ENCODE data around the gene TRMT2A.

The TRMT2A gene

DNA sequence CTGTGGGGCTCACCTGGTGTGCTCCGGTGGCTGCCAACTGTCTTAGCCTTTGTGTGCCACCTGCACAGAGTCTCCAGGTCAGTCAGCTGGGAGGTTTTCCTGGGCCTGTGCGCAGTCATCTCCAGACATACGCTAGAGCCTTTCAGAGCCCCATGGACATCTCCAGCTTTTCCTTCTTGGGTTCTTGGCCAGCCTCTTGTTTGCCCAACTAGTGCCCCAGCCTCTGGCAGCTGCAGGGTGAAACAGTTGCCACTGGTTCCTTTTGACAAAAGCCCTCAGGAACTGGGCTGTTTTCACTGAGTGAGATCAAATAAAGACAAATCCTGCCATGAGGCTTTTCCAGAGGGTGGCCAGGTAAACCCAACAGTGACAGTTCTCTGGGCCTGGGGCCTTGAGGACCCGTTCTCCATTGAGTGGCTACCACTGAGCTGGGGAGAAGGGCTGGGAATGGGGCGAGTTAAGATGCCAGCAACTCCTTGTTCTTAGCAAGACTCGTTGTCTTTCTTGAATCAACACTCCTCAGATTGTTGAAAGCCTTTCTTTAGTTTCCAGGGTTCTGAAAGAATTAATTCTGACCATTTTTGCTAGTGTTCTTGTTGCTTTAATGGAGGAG lies 17.8 kb downstream of the TRMT2A start:
- no peaks in the 10 kb centered on the region for H3F3A ChIP-seq (ENCODE audit: insufficient read depth, low read length)
- H3K4me2 ChIP-seq (ENCODE audit: low read depth, low read length), result no peak overlapping the region
- no peak overlapping the region for H3K4me3 ChIP-seq (ENCODE audit: low read length)
- no peaks in the 10 kb centered on the region for H3K4me1 ChIP-seq (ENCODE audit: low read length)
- no peak overlapping the region for H3K9ac ChIP-seq (ENCODE audit: low read length)
- no peaks in the 10 kb centered on the region for H3K9me2 ChIP-seq (replicated peaks; ENCODE audit: insufficient read depth, low read length)
- no peak for DNase-seq
- H3K27ac ChIP-seq (ENCODE audit: low read length), result no peak overlapping the region
- H2AFZ ChIP-seq (ENCODE audit: low read length), result no peak overlapping the region
- no peaks in the 10 kb centered on the region for H3K27me3 ChIP-seq (replicated peaks; ENCODE audit: insufficient read depth, low read length)
- peaks cover 10% of the 10 kb centered on the region for H3K36me3 ChIP-seq (replicated peaks; ENCODE audit: insufficient read depth, low read length)
- no peaks in the 10 kb centered on the region for H3K9me3 ChIP-seq (replicated peaks; ENCODE audit: insufficient read depth, low read length)
- peaks cover 56% of the 10 kb centered on the region for H3K79me2 ChIP-seq (ENCODE audit: low read length)
- TF ChIP-seq EZH2phosphoT487 (IDR thresholded peaks at IDR 0.05; ENCODE audit: low read length) (no peak), EZH2 (optimal IDR thresholded peaks at IDR 0.05; ENCODE audit: low read depth, low read length) (no peak)
- TF ChIP-seq, protein P1, sequence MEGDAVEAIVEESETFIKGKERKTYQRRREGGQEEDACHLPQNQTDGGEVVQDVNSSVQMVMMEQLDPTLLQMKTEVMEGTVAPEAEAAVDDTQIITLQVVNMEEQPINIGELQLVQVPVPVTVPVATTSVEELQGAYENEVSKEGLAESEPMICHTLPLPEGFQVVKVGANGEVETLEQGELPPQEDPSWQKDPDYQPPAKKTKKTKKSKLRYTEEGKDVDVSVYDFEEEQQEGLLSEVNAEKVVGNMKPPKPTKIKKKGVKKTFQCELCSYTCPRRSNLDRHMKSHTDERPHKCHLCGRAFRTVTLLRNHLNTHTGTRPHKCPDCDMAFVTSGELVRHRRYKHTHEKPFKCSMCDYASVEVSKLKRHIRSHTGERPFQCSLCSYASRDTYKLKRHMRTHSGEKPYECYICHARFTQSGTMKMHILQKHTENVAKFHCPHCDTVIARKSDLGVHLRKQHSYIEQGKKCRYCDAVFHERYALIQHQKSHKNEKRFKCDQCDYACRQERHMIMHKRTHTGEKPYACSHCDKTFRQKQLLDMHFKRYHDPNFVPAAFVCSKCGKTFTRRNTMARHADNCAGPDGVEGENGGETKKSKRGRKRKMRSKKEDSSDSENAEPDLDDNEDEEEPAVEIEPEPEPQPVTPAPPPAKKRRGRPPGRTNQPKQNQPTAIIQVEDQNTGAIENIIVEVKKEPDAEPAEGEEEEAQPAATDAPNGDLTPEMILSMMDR (IDR thresholded peaks at IDR 0.05; ENCODE audit: low read length), result no peak
- H4K20me1 ChIP-seq (ENCODE audit: insufficient read depth, low read length), result no peaks in the 10 kb centered on the region

DNA sequence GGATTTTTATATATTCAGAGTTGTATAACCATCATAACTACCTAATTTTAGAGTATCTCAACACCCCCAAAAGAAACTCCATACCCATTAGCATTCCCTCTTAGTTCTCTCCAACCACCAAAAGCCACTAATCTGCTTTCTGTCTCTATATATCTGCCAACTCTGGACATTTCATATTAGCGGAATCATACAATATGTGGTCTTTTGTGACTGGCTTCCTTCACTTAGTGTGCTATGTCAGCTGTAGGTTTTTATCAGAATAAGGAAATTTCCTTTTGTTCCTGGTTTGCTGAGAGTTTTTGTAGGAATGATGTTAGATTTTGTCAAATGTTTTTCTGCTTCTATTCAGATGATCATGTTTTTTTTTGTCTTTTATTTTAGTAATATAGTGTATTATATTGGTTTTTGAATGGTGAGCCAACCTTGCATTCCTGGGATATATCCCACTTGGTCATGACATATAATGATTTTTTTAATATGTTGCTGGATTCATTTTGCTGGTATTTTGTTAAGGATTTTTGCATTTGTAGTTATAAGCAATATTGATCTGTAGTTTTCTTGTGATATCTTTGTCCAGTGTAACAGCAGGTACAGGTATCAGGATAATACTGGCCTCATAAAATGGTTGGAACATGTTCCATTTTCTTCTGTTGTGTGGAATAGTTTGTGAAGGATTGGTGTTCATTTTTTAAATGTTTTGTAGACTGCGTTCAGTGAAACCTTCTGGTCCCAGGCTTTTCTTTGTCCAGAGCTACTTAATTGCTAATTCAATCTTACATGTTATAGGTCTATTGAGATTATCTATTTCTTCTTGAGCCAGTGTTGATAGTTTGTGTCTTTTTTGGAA lies 20.2 kb downstream of the TRMT2A start:
- Histone ChIP-seq H3K79me2 (ENCODE audit: low read length) (peaks cover 41% of the 10 kb centered on the region), H3K27ac (ENCODE audit: low read length) (no peak overlapping the region), H3K4me2 (ENCODE audit: low read depth, low read length) (no peak overlapping the region), H3K4me3 (ENCODE audit: low read length) (no peak overlapping the region), H3K27me3 (replicated peaks; ENCODE audit: insufficient read depth, low read length) (no peaks in the 10 kb centered on the region), H3K4me1 (ENCODE audit: low read length) (no peaks in the 10 kb centered on the region), H3K9me3 (replicated peaks; ENCODE audit: insufficient read depth, low read length) (no peaks in the 10 kb centered on the region), H3K9ac (ENCODE audit: low read length) (no peak overlapping the region), H4K20me1 (ENCODE audit: insufficient read depth, low read length) (no peaks in the 10 kb centered on the region), H3K9me2 (replicated peaks; ENCODE audit: insufficient read depth, low read length) (no peaks in the 10 kb centered on the region), H2AFZ (ENCODE audit: low read length) (no peak overlapping the region), H3F3A (ENCODE audit: insufficient read depth, low read length) (no peaks in the 10 kb centered on the region), H3K36me3 (replicated peaks; ENCODE audit: insufficient read depth, low read length) (peaks cover 10% of the 10 kb centered on the region)
- TF ChIP-seq EZH2 (optimal IDR thresholded peaks at IDR 0.05; ENCODE audit: low read depth, low read length) (no peak), EZH2phosphoT487 (IDR thresholded peaks at IDR 0.05; ENCODE audit: low read length) (no peak)
- TF ChIP-seq, protein P1 (IDR thresholded peaks at IDR 0.05; ENCODE audit: low read length), result no peak
- DNase-seq, result no peak

DNA sequence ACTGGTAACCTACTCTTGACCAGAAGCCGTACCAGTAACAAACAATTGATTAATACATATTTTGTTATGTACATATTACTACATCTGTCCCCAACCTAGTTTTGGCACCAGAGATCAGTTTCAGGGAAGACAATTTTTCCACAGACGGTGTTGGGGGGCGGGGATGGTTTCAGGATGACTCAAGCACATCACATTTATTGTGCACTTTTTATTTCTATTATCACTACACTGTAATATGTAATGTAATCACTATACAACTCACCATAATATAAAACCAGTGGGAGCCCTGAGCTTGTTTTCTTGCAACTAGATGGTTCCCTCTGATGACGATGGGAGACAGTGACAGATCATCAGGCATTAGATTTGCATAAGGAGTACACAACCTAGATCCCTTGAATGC lies 21.5 kb downstream of the TRMT2A start:
- Histone ChIP-seq H2AFZ (ENCODE audit: low read length) (no peak overlapping the region), H3K79me2 (ENCODE audit: low read length) (peaks cover 42% of the 10 kb centered on the region), H4K20me1 (ENCODE audit: insufficient read depth, low read length) (no peaks in the 10 kb centered on the region), H3K27me3 (replicated peaks; ENCODE audit: insufficient read depth, low read length) (no peaks in the 10 kb centered on the region), H3K4me2 (ENCODE audit: low read depth, low read length) (no peak overlapping the region), H3K9me3 (replicated peaks; ENCODE audit: insufficient read depth, low read length) (no peaks in the 10 kb centered on the region), H3K9me2 (replicated peaks; ENCODE audit: insufficient read depth, low read length) (no peaks in the 10 kb centered on the region), H3K9ac (ENCODE audit: low read length) (no peak overlapping the region), H3K4me1 (ENCODE audit: low read length) (no peaks in the 10 kb centered on the region), H3K36me3 (replicated peaks; ENCODE audit: insufficient read depth, low read length) (peaks cover 22% of the 10 kb centered on the region), H3K27ac (ENCODE audit: low read length) (no peak overlapping the region), H3K4me3 (ENCODE audit: low read length) (no peak overlapping the region), H3F3A (ENCODE audit: insufficient read depth, low read length) (no peaks in the 10 kb centered on the region)
- TF ChIP-seq, protein P1 (IDR thresholded peaks at IDR 0.05; ENCODE audit: low read length), result no peak
- TF ChIP-seq EZH2 (optimal IDR thresholded peaks at IDR 0.05; ENCODE audit: low read depth, low read length) (no peak), EZH2phosphoT487 (IDR thresholded peaks at IDR 0.05; ENCODE audit: low read length) (no peak)
- no peak for DNase-seq
